ENCODE data around the gene ANKRD49.

GRCh38 chr11:94516725-94517124 is 22.9 kb downstream of the ANKRD49 start:
- TF ChIP-seq CTCF (IDR thresholded peaks at IDR 0.05) (no peak), EP300 (IDR thresholded peaks at IDR 0.05) (no peak), POLR2A (IDR thresholded peaks at IDR 0.05) (no peak)
